ENCODE data around the gene MON1A. TPM values are rescaled to one million over a fixed set of nuclear protein-coding genes. Genes with fewer than 3 reads are reported as not detected.

The MON1A gene, protein sequence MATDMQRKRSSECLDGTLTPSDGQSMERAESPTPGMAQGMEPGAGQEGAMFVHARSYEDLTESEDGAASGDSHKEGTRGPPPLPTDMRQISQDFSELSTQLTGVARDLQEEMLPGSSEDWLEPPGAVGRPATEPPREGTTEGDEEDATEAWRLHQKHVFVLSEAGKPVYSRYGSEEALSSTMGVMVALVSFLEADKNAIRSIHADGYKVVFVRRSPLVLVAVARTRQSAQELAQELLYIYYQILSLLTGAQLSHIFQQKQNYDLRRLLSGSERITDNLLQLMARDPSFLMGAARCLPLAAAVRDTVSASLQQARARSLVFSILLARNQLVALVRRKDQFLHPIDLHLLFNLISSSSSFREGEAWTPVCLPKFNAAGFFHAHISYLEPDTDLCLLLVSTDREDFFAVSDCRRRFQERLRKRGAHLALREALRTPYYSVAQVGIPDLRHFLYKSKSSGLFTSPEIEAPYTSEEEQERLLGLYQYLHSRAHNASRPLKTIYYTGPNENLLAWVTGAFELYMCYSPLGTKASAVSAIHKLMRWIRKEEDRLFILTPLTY
- 5.3 TPM for total RNA-seq
- 1 to 10 TPM; 6.7 to 8.4 (median 7.2) TPM for polyA plus RNA-seq (ENCODE audit: insufficient read depth in 1 of 8, insufficient read length in 8 of 8, low replicate concordance in 1 of 8)
- long read RNA-seq, donor 1, partial matches to known transcripts: 0 of 1 reads
- long read RNA-seq, donor 1, other reads (novel, unspliced or antisense): 0 of 1 reads
- long read RNA-seq, donor 2, partial matches to known transcripts: 0 of 1 reads
- long read RNA-seq, donor 2, other reads (novel, unspliced or antisense): 0 of 1 reads
- long read RNA-seq, donor 3, partial matches to known transcripts: 0 of 2 reads
- long read RNA-seq, donor 3, other reads (novel, unspliced or antisense): 0 of 2 reads
- long read RNA-seq, donor 4: 0 reads
- long read RNA-seq, donor 5, partial matches to known transcripts: 0 of 2 reads
- long read RNA-seq, donor 5, other reads (novel, unspliced or antisense): 0 of 2 reads
- long read RNA-seq, donor 6, partial matches to known transcripts: 0 of 5 reads
- long read RNA-seq, donor 6, other reads (novel, unspliced or antisense): 0 of 5 reads
- long read RNA-seq, donor 7, partial matches to known transcripts: 0 of 1 reads
- long read RNA-seq, donor 7, other reads (novel, unspliced or antisense): 0 of 1 reads
- long read RNA-seq, donor 8, partial matches to known transcripts: 50 of 51 reads
- long read RNA-seq, donor 8, other reads (novel, unspliced or antisense): 0 of 51 reads
- long read RNA-seq, donor 9, partial matches to known transcripts: 0 of 2 reads
- long read RNA-seq, donor 9, other reads (novel, unspliced or antisense): 0 of 2 reads
- long read RNA-seq, donor 10, partial matches to known transcripts: 56 of 63 reads
- long read RNA-seq, donor 10, other reads (novel, unspliced or antisense): 5 of 63 reads
- long read RNA-seq, donor 11, partial matches to known transcripts: 0 of 3 reads
- long read RNA-seq, donor 11, other reads (novel, unspliced or antisense): 0 of 3 reads

DNA sequence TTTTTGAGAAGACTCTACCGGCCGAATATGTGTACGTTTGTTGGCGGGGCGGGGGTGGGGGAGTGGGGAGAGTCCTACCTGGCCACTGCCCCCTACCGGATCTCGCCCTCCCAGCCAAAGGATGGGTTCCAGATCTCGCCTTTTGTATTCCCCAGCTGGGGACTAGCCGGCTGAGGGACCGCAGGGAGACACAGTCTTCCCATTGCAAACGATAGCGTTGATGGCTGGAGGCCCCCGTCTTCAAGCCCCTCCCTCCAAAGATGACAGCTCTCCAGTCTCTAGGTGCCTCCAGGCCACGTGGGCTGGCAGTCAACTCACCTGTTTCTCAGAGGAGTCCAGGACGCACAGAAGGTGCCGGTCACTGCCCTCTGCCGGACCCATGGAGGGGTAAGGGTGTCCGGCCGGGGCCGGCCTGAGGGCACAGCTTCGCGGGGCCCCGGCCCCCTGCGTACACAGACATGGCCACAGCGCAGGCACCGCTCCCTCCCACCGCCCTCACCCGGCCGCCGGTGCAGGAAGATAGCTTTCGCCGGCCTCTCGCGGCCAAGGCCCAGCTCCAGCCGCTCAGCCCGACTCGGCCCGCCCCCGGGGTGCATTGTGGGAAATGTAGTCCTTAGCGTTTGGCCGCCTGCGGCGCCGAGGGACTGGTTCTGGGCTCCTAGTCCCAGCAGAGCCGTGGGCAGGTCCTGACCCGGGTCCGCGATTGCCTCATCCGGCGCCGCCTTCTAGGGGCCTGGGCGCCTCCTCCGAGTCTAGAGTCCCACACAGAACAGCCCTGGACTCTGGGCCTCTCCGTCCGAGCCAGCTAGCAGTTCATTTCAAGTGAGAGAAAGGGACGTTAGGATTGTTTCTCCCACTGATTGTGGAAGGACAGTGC is at the start of gene MON1A:
Gene MON1A, minus strand, starts transcription at position 521 of the 877 bp plus-strand sequence. CDS start 16,465 bp downstream, outside the sequence.
- Histone ChIP-seq H3K27me3 (ENCODE audit: control insufficient read depth, insufficient read depth, low read length) (no peaks in the 10 kb centered on the region), H3K4me3 (ENCODE audit: low read length) (peak within 1 kb of the TSS; percentile 92), H3K9me3 (replicated peaks; ENCODE audit: control insufficient read depth, low read depth, low read length) (no peaks in the 10 kb centered on the region), H3K27ac (ENCODE audit: low read length) (peak within 1 kb of the TSS; percentile 97), H3K36me3 (ENCODE audit: control insufficient read depth, insufficient read depth, low read length) (peaks cover 4% of the 10 kb centered on the region), H3K4me1 (ENCODE audit: control insufficient read depth, insufficient read depth, low read length) (peaks cover 14% of the 10 kb centered on the region)
- DNase-seq: peak; percentile 95
- under 1% methylated on average over 47 of the region's 56 CpGs for WGBS (ENCODE audit: insufficient coverage)

DNA sequence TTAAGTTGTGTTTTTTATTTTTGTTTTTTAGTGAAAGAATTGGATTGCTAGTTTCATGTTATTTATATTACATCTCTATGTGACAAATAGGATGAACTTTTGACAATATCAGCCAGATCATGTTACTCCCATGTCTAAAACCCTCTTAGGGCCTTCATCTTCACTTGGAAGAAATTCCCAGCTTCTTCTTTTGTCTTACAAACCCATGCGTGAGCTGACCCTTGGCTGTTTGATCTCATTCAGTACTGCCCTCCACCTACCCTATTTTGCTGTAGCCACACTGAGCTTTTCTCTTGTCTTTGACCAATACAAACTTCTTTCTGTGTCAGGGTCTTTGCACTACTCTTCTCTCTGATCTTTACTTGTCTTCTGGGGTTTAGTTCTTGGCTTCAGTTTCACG is 47.3 kb upstream of the MON1A start:
- 62% methylated on average over 2 of the region's 2 CpGs for WGBS (ENCODE audit: insufficient coverage)

DNA sequence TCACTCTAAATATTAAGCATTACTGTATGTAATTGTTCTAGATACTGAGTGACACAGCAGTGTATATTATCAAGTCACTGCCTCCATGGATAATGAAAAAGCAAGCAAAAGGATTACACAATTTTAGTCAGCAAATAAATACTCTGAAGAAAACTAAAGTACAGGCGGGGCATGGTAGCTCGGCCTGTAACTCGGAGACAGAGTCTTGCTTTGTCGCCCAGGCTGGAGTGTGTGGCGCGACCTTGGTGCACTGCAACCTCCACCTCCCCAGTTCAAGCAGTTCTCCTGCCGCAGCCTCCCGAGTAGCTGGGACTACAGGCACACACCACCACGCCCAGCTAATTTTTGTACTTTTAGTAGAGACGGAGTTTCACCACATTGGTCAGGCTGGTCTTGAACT is 43.0 kb upstream of the MON1A start:
- Histone ChIP-seq H3K27me3 (ENCODE audit: control insufficient read depth, insufficient read depth, low read length) (no peaks in the 10 kb centered on the region), H3K27ac (ENCODE audit: low read length) (no peak overlapping the region), H3K36me3 (ENCODE audit: control insufficient read depth, insufficient read depth, low read length) (peaks cover 26% of the 10 kb centered on the region), H3K4me3 (ENCODE audit: low read length) (no peak overlapping the region), H3K4me1 (ENCODE audit: control insufficient read depth, insufficient read depth, low read length) (no peaks in the 10 kb centered on the region), H3K9me3 (replicated peaks; ENCODE audit: control insufficient read depth, low read depth, low read length) (no peaks in the 10 kb centered on the region)
- DNase-seq: no peak
- WGBS (ENCODE audit: insufficient coverage): 94% methylated on average over 10 of the region's 10 CpGs

More for the DNA sequence above, 47.3 kb upstream of the MON1A start:
- peaks cover 27% of the 10 kb centered on the region for H3K36me3 ChIP-seq (ENCODE audit: control insufficient read depth, insufficient read depth, low read length)
- no peak overlapping the region for H3K27ac ChIP-seq (ENCODE audit: low read length)
- DNase-seq: no peak
- H3K4me1 ChIP-seq (ENCODE audit: control insufficient read depth, insufficient read depth, low read length): no peaks in the 10 kb centered on the region
- no peak overlapping the region for H3K4me3 ChIP-seq (ENCODE audit: low read length)
- H3K27me3 ChIP-seq (ENCODE audit: control insufficient read depth, insufficient read depth, low read length): no peaks in the 10 kb centered on the region
- no peaks in the 10 kb centered on the region for H3K9me3 ChIP-seq (replicated peaks; ENCODE audit: control insufficient read depth, low read depth, low read length)

DNA sequence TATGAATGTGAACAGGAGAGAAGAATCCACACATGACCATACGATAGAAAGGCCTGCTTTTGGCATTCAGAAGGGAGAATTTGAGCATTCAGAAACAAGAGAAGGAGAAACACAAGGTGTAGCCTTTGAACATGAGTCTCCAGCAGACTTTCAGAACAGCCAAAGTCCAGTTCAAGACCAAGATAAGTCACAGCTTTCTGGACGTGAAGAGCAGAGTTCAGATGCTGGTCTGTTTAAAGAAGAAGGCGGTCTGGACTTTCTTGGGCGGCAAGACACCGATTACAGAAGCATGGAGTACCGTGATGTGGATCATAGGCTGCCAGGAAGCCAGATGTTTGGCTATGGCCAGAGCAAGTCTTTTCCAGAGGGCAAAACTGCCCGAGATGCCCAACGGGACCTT is 38.7 kb upstream of the MON1A start:
- DNase-seq: no peak
- WGBS (ENCODE audit: insufficient coverage): 100% methylated on average over 3 of the region's 8 CpGs
- Histone ChIP-seq H3K36me3 (ENCODE audit: control insufficient read depth, insufficient read depth, low read length) (peaks cover 18% of the 10 kb centered on the region), H3K9me3 (replicated peaks; ENCODE audit: control insufficient read depth, low read depth, low read length) (no peaks in the 10 kb centered on the region), H3K27me3 (ENCODE audit: control insufficient read depth, insufficient read depth, low read length) (no peaks in the 10 kb centered on the region), H3K4me1 (ENCODE audit: control insufficient read depth, insufficient read depth, low read length) (no peaks in the 10 kb centered on the region), H3K27ac (ENCODE audit: low read length) (no peak overlapping the region), H3K4me3 (ENCODE audit: low read length) (no peak overlapping the region)

DNA sequence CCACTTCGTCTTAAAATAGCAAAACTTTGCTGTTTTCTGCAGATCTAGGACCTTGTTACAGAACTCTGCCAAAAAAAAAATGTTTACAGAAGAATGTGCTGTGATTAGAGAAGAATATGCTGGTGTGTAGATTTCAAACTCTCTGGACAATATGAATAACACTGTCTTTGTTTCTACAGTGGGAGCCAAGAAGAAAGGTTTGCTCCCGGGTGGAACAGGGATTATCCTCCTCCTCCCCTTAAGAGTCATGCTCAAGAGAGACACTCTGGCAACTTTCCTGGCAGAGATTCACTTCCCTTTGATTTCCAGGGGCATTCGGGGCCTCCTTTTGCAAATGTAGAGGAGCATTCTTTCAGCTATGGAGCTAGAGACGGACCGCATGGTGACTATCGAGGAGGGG is 37.7 kb upstream of the MON1A start:
- DNase-seq: no peak
- no peaks in the 10 kb centered on the region for H3K4me1 ChIP-seq (ENCODE audit: control insufficient read depth, insufficient read depth, low read length)
- no peaks in the 10 kb centered on the region for H3K9me3 ChIP-seq (replicated peaks; ENCODE audit: control insufficient read depth, low read depth, low read length)
- 89% methylated on average over 4 of the region's 6 CpGs for WGBS (ENCODE audit: insufficient coverage)
- H3K27me3 ChIP-seq (ENCODE audit: control insufficient read depth, insufficient read depth, low read length): no peaks in the 10 kb centered on the region
- H3K36me3 ChIP-seq (ENCODE audit: control insufficient read depth, insufficient read depth, low read length): peaks cover 14% of the 10 kb centered on the region
- no peak overlapping the region for H3K27ac ChIP-seq (ENCODE audit: low read length)
- no peak overlapping the region for H3K4me3 ChIP-seq (ENCODE audit: low read length)

DNA sequence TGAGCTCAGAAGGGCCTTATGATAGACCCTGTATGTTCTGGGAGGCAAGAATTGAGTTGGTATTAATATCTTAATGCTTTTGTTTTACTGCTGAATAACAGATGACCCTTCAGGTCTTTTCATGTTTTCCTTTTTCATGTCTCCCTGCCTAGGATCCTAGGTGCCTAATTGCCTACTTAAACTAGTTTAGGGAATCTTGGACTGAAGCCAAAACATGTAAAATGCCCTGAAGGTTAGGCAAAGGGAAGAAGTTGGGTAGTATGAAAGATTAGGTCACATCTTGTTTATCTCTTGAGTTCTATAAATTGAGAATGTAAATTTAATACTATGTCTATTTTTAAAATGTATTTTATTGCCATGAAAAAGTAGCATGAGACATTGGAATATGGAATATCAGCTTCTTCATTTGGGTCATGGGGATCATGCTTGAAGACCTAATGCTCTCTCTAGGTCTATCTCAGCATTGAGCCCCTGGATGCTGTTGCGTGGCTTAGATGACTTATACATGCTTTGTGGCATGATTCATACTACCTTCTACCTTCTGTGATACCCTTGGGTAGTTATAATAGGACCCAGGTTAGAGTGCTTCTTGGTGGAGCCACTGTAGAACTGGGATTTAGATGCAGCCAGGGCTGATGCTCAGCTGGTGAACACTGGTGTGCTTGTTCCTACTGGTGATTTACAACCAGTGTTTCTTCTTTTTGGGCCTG is 36.8 kb upstream of the MON1A start:
- no peaks in the 10 kb centered on the region for H3K27me3 ChIP-seq (ENCODE audit: control insufficient read depth, insufficient read depth, low read length)
- no peaks in the 10 kb centered on the region for H3K9me3 ChIP-seq (replicated peaks; ENCODE audit: control insufficient read depth, low read depth, low read length)
- H3K4me1 ChIP-seq (ENCODE audit: control insufficient read depth, insufficient read depth, low read length): no peaks in the 10 kb centered on the region
- DNase-seq: no peak
- WGBS (ENCODE audit: insufficient coverage): no CpG with 5 or more reads among the region's 1 CpG
- no peak overlapping the region for H3K27ac ChIP-seq (ENCODE audit: low read length)
- H3K36me3 ChIP-seq (ENCODE audit: control insufficient read depth, insufficient read depth, low read length): peaks cover 14% of the 10 kb centered on the region
- H3K4me3 ChIP-seq (ENCODE audit: low read length): no peak overlapping the region

DNA sequence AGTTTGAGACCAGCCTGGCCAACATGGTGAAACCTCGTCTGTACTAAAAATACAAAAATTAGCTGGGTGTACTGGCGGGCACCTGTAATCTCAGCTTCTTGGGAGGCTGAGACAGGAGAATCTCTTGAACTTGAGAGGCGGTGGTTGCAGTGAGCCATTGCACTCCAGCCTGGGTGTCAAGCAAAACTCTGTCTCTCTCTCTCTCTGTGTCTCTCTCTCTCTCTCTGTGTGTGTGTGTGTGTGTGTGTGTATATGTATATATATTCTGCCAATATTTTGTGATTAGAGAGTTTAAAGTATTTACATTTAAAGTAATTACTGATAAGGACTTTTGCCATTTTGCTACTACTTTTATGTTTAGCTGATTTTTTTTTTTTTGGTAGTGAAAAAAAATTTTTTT is 26.0 kb upstream of the MON1A start:
- Histone ChIP-seq H3K27me3 (ENCODE audit: control insufficient read depth, insufficient read depth, low read length) (no peaks in the 10 kb centered on the region), H3K4me3 (ENCODE audit: low read length) (no peak overlapping the region)
- no CpG with 5 or more reads among the region's 3 CpGs for WGBS (ENCODE audit: insufficient coverage)

DNA sequence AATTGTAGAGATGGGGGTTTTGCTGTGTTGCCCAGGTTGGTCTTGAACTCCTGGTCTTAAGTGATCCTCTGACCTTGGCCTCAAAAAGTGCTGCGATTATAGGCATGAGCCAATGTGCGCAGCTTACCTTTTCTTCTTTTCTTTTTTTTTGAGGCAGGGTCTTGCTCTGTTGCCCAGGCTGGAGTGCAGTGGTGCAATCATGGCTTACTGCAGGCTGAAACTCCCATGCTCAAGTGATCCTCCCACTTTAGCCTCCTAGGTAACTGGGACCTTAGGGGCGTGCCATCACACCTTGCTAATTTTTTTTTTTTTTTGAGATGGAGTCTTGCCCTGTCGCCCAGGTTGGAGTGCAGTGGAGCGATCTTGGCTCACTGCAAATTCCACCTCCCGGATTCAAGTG is 23.3 kb upstream of the MON1A start:
- 94% methylated on average over 5 of the region's 6 CpGs for WGBS (ENCODE audit: insufficient coverage)
- no peak overlapping the region for H3K4me3 ChIP-seq (ENCODE audit: low read length)

More for the DNA sequence above, 26.0 kb upstream of the MON1A start:
- H3K9me3 ChIP-seq (replicated peaks; ENCODE audit: control insufficient read depth, low read depth, low read length): no peaks in the 10 kb centered on the region
- no peak for DNase-seq
- H3K36me3 ChIP-seq (ENCODE audit: control insufficient read depth, insufficient read depth, low read length): no peaks in the 10 kb centered on the region
- no peak overlapping the region for H3K27ac ChIP-seq (ENCODE audit: low read length)
- H3K4me1 ChIP-seq (ENCODE audit: control insufficient read depth, insufficient read depth, low read length): no peaks in the 10 kb centered on the region

More for the DNA sequence above, 23.3 kb upstream of the MON1A start:
- H3K9me3 ChIP-seq (replicated peaks; ENCODE audit: control insufficient read depth, low read depth, low read length): no peaks in the 10 kb centered on the region
- H3K36me3 ChIP-seq (ENCODE audit: control insufficient read depth, insufficient read depth, low read length): no peaks in the 10 kb centered on the region
- DNase-seq: no peak
- H3K27ac ChIP-seq (ENCODE audit: low read length): no peak overlapping the region
- no peaks in the 10 kb centered on the region for H3K27me3 ChIP-seq (ENCODE audit: control insufficient read depth, insufficient read depth, low read length)
- no peaks in the 10 kb centered on the region for H3K4me1 ChIP-seq (ENCODE audit: control insufficient read depth, insufficient read depth, low read length)
